ENCODE data around the gene TMC6.
"Not testable (repeated sequence)": the region's sequence is repeated elsewhere in the genome, so short reads cannot be mapped to it uniquely, and the experiment has no call there.

TMC6 gene

GRCh38 chr17:78086740-78087139, 41.8 kb downstream of the TMC6 start:
- H3K27ac Mint-ChIP-seq, result no peak overlapping the region
- H3K9me3 Mint-ChIP-seq, result no peaks in the 10 kb centered on the region
- no peak for DNase-seq (ENCODE audit: low spot score)
- H3K27me3 Mint-ChIP-seq (ENCODE audit: low read depth), result no peaks in the 10 kb centered on the region
- H3K4me1 Mint-ChIP-seq (ENCODE audit: low read depth), result peaks cover 20% of the 10 kb centered on the region
- no peak overlapping the region for H3K4me3 Mint-ChIP-seq
- H3K36me3 Mint-ChIP-seq (ENCODE audit: low read depth), result peaks cover 35% of the 10 kb centered on the region

- Mint-ChIP-seq H3K36me3 (ENCODE audit: low read depth) (peaks cover 32% of the 10 kb centered on the region), H3K9me3 (no peaks in the 10 kb centered on the region), H3K4me3 (no peak overlapping the region), H3K27ac (peak overlapping the region; percentile 21), H3K27me3 (ENCODE audit: low read depth) (no peaks in the 10 kb centered on the region), H3K4me1 (ENCODE audit: low read depth) (peaks cover 20% of the 10 kb centered on the region)
- no peak for DNase-seq (ENCODE audit: low spot score)
Measured at GRCh38 chr17:78082988-78083387, 45.6 kb downstream of the TMC6 start.

DNA sequence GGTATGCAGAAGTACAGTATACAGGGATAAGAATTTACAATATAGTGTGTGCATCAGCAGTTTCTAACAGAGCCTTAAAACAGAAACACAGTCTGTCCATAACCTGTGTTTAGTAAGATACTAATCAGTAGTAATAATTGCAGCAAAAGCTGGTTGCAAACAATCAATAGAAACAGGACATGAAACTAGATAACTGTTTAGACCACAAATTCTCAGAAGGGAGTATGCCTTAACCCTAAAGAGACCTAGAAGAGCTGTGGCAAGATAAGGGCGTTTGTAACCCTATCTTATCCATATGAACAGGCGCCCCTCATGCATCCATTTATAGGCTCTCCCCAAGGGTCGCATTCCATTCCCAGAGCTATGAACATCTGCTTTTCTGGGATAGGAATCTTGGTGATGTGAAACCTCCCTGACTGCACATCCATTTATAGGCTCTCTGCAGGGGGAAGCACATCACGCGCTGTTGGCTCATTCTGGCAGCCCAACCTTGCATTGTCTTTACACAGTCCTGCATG, 46.1 kb downstream of the TMC6 start:
- Mint-ChIP-seq H3K27ac (peak overlapping the region; percentile 55), H3K4me1 (ENCODE audit: low read depth) (peaks cover 20% of the 10 kb centered on the region), H3K36me3 (ENCODE audit: low read depth) (peaks cover 33% of the 10 kb centered on the region)
- not testable (repeated sequence) for H3K9me3 Mint-ChIP-seq; H3K27me3 Mint-ChIP-seq (ENCODE audit: low read depth); DNase-seq (ENCODE audit: low spot score); H3K4me3 Mint-ChIP-seq

DNA sequence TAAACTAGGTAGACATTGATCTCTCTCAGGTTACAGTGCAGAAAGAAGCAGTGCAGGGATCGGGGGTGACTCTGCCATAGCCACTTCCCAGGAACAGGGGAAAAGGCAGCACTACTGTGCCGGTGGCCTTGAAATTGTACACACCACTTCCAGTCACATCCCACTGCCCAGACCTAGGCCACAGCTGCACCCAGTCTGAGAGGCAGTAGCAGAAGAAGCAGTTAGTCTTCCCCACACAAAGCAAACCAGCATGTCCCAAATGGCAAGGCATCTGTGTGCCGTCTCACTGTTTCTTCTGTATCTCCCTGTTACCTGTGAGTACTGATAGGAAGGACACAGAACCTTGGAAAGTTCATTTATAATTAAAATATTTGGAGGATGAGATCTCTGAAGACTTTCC, 47.0 kb downstream of the TMC6 start:
- Mint-ChIP-seq H3K4me3 (no peak overlapping the region), H3K4me1 (ENCODE audit: low read depth) (peaks cover 20% of the 10 kb centered on the region), H3K36me3 (ENCODE audit: low read depth) (peaks cover 31% of the 10 kb centered on the region), H3K9me3 (no peaks in the 10 kb centered on the region), H3K27me3 (ENCODE audit: low read depth) (no peaks in the 10 kb centered on the region), H3K27ac (peak overlapping the region; percentile 42)
- DNase-seq (ENCODE audit: low spot score), result no peak

- no peak for DNase-seq (ENCODE audit: low spot score)
- Mint-ChIP-seq H3K36me3 (ENCODE audit: low read depth) (peaks cover 34% of the 10 kb centered on the region), H3K4me1 (ENCODE audit: low read depth) (peaks cover 18% of the 10 kb centered on the region), H3K4me3 (no peak overlapping the region), H3K27me3 (ENCODE audit: low read depth) (no peaks in the 10 kb centered on the region), H3K27ac (no peak overlapping the region), H3K9me3 (no peaks in the 10 kb centered on the region)
Measured at GRCh38 chr17:78079253-78079652, 49.3 kb downstream of the TMC6 start.

DNA sequence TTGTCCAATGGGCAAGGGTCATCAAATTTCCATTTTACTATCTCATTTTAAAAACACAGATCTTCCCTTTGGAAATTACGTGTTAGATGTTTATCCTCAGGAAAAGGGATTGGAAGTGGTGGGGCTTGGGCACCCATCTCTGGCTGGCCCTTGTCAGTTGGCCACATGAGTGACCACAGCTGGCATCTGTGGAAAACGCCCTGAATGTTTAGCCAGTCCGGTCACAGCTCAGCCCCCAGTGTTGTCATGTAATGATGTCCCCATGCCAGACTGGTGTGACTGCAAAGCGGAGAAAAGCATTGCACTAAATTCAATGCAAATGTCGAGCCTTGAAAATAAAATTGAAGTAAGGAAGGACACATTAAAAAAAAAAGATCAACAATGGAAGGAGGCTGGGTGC, 53.0 kb downstream of the TMC6 start:
- DNase-seq (ENCODE audit: low spot score), result no peak
- H3K36me3 Mint-ChIP-seq (ENCODE audit: low read depth), result peaks cover 52% of the 10 kb centered on the region
- H3K4me3 Mint-ChIP-seq, result no peak overlapping the region
- no peaks in the 10 kb centered on the region for H3K27me3 Mint-ChIP-seq (ENCODE audit: low read depth)
- no peak overlapping the region for H3K27ac Mint-ChIP-seq
- H3K4me1 Mint-ChIP-seq (ENCODE audit: low read depth), result no peaks in the 10 kb centered on the region
- no peaks in the 10 kb centered on the region for H3K9me3 Mint-ChIP-seq

DNA sequence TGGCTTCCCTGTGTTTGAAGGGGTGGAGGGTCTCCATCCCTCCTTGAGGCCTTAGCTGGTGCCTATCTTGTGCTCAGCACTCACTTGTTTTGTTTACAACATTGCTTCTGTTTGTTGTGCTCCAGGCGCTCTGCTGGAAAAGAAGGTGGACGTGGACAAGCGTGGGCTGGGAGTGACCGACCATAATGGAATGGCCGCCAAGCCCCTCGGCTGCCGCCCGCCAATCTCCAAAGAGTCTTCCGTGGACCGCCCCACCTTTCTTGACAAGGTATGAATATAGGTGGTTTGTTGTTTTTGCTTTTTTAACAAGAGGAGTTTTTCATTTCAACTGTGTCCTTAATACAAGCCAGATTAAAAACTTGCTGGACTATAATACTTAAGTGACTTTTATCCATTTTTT, 53.5 kb downstream of the TMC6 start:
- H3K27ac Mint-ChIP-seq, result no peak overlapping the region
- H3K4me1 Mint-ChIP-seq (ENCODE audit: low read depth), result no peaks in the 10 kb centered on the region
- no peaks in the 10 kb centered on the region for H3K27me3 Mint-ChIP-seq (ENCODE audit: low read depth)
- H3K36me3 Mint-ChIP-seq (ENCODE audit: low read depth), result peaks cover 54% of the 10 kb centered on the region
- no peak for DNase-seq (ENCODE audit: low spot score)
- no peak overlapping the region for H3K4me3 Mint-ChIP-seq
- H3K9me3 Mint-ChIP-seq, result no peaks in the 10 kb centered on the region

- H3K4me3 Mint-ChIP-seq, result no peak overlapping the region
Measured at GRCh38 chr17:78072961-78073360, 55.6 kb downstream of the TMC6 start.

GRCh38 chr17:78069695-78070094, 58.9 kb downstream of the TMC6 start:
- DNase-seq (ENCODE audit: low spot score), result no peak
- H3K4me3 Mint-ChIP-seq, result no peak overlapping the region
- H3K4me1 Mint-ChIP-seq (ENCODE audit: low read depth), result peaks cover 1% of the 10 kb centered on the region
- no peak overlapping the region for H3K27ac Mint-ChIP-seq
- peaks cover 45% of the 10 kb centered on the region for H3K36me3 Mint-ChIP-seq (ENCODE audit: low read depth)
- no peaks in the 10 kb centered on the region for H3K9me3 Mint-ChIP-seq
- H3K27me3 Mint-ChIP-seq (ENCODE audit: low read depth), result no peaks in the 10 kb centered on the region

More at GRCh38 chr17:78072961-78073360, 55.6 kb downstream of the TMC6 start:
- no peaks in the 10 kb centered on the region for H3K9me3 Mint-ChIP-seq
- H3K4me1 Mint-ChIP-seq (ENCODE audit: low read depth), result no peaks in the 10 kb centered on the region
- no peak for DNase-seq (ENCODE audit: low spot score)
- H3K27me3 Mint-ChIP-seq (ENCODE audit: low read depth), result no peaks in the 10 kb centered on the region
- H3K36me3 Mint-ChIP-seq (ENCODE audit: low read depth), result peaks cover 45% of the 10 kb centered on the region
- H3K27ac Mint-ChIP-seq, result no peak overlapping the region

DNA sequence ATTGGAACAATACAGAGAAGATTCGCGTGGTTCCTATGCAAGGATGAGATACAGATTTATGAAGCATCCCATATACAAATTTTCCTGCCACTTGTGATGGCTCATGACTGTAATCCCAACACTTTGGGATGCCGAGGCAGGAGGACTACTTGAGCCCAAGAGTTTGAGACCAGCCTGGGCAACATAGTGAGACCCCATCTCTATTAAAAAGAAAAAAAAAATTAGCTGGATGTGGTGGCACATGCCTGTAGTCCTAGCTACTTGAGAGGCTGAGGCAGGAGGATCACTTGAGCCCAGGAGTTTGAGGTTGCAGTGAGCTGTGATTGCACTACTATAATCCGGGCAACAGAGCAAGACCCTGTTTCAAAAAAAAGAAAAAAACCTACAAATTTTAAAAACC, 61.6 kb downstream of the TMC6 start:
- not testable (repeated sequence) for H3K4me3 Mint-ChIP-seq; DNase-seq (ENCODE audit: low spot score); H3K9me3 Mint-ChIP-seq; H3K27ac Mint-ChIP-seq; H3K27me3 Mint-ChIP-seq (ENCODE audit: low read depth); H3K4me1 Mint-ChIP-seq (ENCODE audit: low read depth)
- peaks cover 31% of the 10 kb centered on the region for H3K36me3 Mint-ChIP-seq (ENCODE audit: low read depth)

- Mint-ChIP-seq H3K4me1 (ENCODE audit: low read depth) (peaks cover 9% of the 10 kb centered on the region), H3K36me3 (ENCODE audit: low read depth) (peaks cover 22% of the 10 kb centered on the region), H3K9me3 (no peaks in the 10 kb centered on the region), H3K4me3 (no peak overlapping the region), H3K27me3 (ENCODE audit: low read depth) (no peaks in the 10 kb centered on the region), H3K27ac (no peak overlapping the region)
- DNase-seq (ENCODE audit: low spot score), result no peak
Measured at GRCh38 chr17:78064708-78065107, 63.8 kb downstream of the TMC6 start.

DNA sequence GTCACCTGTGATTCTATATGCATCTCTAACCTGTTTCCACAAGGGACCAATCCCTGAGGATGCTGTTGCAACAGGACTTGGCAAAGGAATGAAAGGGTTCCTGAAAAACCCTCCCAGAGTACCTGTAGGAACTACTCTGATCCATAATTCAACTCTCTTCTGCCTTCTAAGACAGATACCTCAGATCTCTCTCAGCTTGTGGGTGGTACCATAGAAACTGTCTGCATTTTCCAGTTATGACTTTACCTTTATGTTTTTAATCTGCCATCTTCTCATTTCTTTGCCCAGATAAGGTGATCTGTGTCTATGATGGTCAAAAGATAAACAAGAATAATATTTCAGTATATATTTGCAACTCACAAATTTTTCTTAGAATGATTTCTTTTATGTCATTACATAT, 65.1 kb downstream of the TMC6 start:
- DNase-seq (ENCODE audit: low spot score), result no peak
- no peaks in the 10 kb centered on the region for H3K9me3 Mint-ChIP-seq
- H3K27me3 Mint-ChIP-seq (ENCODE audit: low read depth), result no peaks in the 10 kb centered on the region
- no peak overlapping the region for H3K4me3 Mint-ChIP-seq
- peaks cover 19% of the 10 kb centered on the region for H3K36me3 Mint-ChIP-seq (ENCODE audit: low read depth)
- H3K27ac Mint-ChIP-seq, result no peak overlapping the region
- H3K4me1 Mint-ChIP-seq (ENCODE audit: low read depth), result peaks cover 10% of the 10 kb centered on the region

- Mint-ChIP-seq H3K4me1 (ENCODE audit: low read depth) (peaks cover 10% of the 10 kb centered on the region), H3K4me3 (no peak overlapping the region), H3K27me3 (ENCODE audit: low read depth) (no peaks in the 10 kb centered on the region), H3K36me3 (ENCODE audit: low read depth) (peaks cover 19% of the 10 kb centered on the region), H3K9me3 (no peaks in the 10 kb centered on the region), H3K27ac (no peak overlapping the region)
- no peak for DNase-seq (ENCODE audit: low spot score)
Measured at GRCh38 chr17:78062596-78062995, 66.0 kb downstream of the TMC6 start.
